Occipital lobe (tissue), 3 donors: Measurements from ENCODE around the gene LILRB1. TPM values are rescaled to one million over a fixed set of nuclear protein-coding genes. Genes with fewer than 3 reads are reported as not detected.
"Not testable (repeated sequence)": the region's sequence is repeated elsewhere in the genome, so short reads cannot be mapped to it uniquely, and the experiment has no call there.

ENCODE experiments used
- DNase-seq: peaks from one replicate; lab custom pipeline; 2025; lab: John Stamatoyannopoulos, UW
- small RNA-seq: library from RNA; depleted of rRNA; stranded (forward); fragments of <200 nt; gene quantifications from one replicate; pipeline ENCODE3, GENCODE V24; 2014
- total RNA-seq: library from RNA; depleted of rRNA; stranded (reverse); fragments of >200 nt; gene quantifications from one replicate; pipeline ENCODE4 v1.2.3, GENCODE V29; 2014

LILRB1 gene
- total RNA-seq, 1 donor from 2014 or later, result not detected

DNA sequence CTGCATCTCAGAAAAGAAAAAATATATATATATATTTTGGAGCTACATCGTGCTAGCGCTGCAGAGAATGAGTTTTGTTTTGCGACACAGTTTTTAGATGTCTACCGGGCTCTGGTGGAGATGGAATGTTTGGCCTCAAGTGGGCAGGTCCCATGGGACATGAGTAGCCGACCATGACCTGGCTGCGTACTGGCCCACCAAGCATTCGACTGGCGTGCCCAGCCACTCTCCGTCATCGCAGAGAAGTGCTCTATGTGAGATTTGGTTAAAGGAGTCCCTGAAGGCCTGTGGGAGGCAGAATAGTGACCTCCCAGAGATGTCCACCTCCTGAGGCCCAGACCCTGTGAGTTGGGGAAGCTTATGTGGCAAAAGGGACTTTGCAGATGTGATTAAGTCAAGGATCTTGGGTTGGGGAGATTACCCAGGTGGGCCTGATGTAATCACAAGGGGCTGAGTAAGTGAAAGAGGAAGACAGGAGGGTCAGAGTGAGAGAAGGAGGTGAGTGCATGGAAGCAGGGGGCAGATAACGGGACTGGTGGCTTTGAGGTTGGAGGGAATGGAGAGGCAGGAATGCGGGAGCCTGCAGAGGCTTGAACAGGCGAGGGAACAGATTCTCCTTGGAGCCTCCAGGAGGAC, 31.7 kb downstream of the LILRB1 start:
- DNase-seq, result no peak

DNA sequence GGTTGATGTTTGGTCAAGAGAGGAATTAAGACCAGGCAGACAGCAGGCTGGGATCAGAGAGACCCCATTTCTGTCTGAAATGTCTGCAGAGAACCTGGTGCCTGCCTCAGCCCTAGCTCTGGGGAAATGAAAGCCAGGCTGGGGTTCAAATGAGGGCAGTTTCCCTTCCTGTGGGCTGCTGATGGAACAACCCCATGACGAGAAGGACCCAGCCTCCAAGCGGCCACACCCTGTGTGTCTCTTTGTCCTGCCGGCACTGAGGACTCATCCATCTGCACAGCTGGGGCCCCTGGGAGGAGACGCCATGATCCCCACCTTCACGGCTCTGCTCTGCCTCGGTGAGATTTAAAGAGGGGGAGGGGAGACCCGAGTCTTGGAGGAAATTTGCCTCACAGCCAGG, 32.4 kb downstream of the LILRB1 start, which contains the start of gene LILRB4:
Gene LILRB4, plus strand, starts transcription at position 256 of the 400 bp plus-strand sequence. Its CDS starts 49 bp downstream, at position 305.
- no peak for DNase-seq

DNA sequence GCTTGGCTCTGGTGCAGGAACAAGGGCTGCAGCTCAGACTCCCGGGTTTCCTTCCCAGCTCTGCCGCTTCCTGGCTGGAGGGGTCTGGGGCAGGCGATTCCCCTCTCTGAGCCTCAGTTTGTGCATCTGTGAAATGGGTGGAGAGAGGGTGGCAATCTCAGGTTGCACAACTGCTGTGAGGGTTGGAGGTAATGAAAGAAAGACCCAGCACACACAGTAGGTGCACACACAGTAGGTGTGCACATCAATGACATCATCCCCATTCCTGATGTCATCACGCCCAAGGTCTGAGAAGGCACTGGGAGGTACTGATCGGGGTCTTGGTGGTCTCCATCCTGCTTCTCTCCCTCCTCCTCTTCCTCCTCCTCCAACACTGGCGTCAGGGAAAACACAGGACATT, 35.2 kb downstream of the LILRB1 start:
- no peak for DNase-seq

DNA sequence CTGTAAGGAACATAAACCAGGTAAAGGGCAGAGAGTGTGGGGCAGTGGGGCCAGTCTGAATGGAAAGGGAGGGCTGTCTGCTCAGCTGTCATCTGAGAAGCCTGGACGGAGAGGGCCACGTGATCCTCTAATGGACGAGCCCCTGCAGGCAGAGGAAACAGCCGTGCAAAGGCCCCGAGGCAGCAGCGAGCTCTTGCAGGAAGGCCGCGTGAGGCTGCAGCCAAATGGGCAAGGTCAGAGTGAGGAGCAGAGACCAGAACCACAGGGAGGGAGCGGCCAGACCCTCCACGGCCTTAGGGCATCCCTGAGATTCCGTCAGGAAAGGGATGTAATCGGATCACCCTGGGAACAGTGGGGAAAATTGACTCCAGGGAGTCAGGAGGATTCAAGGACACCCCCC, 36.9 kb downstream of the LILRB1 start:
- DNase-seq, result no peak

DNA sequence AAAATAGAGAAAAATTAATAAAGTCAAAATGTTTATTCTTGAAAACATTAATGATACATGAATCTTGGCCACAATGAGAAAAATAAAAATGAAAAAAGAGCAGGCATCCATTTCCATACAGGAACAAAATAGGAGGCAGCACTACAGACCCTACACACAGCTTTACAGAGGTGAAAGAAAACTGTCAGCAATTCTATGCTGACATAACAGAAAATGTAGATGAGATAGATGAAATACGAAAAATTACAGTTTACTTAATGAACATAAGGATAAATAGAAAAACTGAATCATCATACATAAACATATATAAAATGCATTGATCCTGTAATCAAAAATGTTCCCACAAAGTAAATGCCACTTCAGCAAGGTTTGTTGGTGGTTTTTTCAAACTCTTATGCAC, 38.1 kb downstream of the LILRB1 start:
- no peak for DNase-seq

DNA sequence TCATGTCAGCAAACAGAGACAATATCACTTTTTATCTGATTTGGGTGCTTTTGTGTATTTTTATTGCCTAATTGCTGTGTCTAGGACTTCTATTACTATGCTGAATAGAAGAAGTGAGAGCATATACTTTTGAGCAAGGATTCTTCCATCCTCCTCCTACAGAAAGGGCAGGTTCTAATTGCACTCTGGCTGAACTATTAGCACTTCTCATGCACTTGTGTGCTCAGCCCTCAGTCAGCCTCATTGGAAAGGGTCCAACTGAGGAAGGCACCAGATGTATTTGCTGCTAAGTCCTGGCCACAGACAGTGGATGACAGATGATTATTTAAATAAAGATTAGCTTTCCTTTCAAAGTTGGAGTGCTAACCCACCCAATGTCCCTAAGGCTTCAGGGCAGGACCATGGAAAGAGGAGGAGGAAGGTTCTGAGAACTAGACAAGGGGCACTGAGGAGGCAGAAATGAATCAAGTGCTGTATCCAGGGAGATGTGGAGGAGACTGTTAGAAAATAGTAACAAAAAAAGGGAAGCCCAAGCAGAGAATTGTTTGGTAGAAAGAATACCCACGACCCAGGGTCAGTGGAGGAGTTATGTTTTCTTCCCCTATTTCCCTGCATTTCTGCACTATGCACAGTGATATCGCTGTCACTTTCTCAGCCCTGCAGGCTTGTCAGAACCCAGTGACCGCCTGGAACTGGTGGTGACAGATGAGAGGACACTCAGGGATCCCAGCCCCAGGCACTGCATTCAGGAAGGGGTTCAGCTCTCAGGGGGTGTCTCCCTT, 40.5 kb downstream of the LILRB1 start:
- DNase-seq, result no peak

DNA sequence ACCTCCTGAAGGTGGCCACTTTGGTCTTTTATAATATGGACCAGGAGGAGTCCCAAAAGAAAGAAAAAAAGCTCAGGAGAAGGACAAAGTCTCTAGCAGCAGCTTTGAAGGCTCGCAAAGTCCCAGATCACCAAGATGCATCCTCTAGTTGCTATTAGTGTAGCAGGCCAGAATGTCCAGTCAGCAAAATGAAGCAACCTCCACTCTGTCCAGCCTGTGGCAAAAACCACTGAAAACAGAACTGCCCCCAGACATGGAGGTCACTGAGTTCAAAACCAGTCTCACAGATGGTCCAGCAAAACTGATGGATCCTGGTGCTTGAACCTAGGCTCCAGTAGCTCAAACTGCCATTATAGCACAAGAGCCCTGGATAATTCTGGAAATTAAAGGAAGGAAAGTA, 42.9 kb downstream of the LILRB1 start:
- DNase-seq, result no peak

DNA sequence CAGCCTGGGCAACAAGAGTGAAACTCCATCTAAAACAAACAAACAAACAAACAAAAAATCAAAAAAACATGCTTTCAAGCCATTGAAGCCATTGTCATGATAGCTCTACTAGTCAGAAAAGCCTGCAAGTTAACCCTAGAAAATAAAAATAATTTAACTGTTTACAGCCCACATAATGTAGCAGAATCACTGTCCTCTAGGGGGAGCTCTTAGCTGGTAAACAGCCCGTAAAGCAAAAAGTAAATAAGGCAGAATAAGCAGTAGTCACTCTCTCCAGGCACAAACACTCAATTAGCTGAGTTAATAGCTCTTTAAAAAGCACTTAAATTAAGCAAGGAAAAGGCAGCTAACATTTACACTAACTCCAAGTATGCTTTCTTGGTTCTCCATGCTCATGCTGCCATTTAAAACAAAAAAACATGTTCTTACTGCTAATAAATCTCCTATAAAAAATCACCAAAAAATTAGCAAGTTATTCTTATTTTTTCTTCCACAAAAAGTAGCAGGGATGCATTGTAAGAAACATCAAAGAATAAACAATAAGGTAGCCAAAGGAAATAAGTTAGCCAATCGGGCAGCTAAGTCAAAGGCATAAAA, 43.8 kb downstream of the LILRB1 start:
- DNase-seq, result no peak

DNA sequence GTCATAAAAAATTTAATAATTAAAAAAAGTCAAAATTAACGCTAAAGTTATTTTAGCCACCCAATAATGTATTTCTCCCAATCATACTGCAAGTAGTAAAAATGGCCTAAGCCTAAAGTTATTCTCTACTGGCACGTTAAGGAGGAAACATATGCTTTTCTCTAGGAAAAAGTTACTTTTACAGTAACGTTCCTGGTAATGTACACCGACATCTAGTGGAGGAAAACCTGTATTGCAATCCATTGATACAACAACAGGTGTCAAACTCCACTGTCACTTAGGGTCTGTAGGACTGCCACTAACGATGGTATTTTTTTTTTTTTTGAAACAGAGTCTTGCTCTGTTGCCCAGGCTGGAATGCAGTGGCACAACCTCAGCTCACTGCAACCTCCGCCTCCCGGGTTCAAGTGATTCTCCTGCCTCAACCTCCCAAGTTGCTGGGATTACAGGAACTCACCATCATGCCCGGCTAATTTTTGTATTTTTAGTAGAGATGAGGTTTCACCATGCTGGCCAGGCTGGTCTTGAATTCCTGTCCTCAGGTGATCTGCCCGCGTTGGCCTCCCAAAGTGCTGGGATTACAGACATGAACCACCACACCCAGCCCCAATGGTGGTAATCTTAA, 46.0 kb downstream of the LILRB1 start:
- not testable (repeated sequence) for DNase-seq

DNA sequence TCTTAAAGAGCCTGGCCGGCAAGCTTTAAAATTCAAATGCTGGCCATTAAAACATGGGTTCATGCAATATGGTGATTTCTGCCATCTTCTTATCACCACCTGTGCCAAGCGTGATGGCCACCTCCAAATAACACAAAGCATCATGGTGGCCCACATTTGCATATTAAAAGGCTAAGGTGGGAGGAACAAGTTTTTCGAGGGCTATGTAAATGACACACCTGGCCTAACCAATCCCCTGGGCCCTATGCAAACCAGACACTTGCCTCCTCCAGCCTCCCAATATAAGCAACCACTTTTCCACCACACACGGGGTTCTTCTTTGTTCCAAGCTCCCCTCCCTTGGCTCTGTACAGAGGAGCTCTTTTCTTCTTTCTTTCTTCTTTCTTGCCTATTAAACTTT, 46.9 kb downstream of the LILRB1 start:
- no peak for DNase-seq

DNA sequence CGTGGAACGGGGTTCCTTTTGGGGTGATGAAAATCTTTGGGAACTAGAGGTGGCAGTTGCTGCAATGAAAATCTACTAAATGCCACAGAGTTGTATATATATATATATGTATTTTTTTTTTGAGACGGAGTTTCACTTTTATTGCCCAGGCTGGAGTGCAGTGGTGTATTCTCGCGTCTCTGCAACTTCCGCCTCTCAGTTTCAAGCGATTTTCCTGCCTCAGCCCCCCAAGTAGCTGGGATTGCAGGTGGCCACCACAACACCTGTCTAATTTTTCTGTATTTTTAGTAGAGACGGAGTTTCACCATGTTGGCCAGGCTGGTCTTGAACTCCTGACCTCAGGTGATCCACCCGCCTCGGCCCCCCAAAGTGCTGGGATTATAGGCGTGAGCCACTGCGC, 51.3 kb downstream of the LILRB1 start:
- DNase-seq, result not testable (repeated sequence)

DNA sequence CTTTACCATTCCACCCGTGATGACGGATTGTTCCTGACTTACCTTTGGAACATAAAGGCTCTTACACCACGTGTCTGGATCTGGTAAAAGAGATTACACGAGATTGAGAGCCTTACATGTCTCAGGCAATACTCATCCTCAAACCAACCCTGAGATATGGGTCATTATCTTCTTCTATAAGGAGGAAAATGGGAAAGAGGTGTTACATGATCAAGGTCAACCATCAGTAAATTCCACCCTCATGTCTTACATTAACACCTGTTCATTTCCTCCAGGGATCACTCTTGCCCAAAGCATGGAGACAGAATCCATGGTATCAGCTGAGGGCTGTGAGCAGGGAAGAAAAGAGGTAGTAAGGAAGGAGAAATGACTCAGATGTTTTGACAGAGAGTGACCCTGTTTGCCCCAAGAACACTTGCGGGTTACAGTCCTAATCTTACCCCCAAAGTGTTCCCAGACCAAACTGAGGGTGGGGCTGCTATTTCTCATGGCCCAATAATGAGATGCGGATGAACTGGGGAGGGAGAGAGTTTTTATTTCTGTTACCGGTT, 52.1 kb downstream of the LILRB1 start:
- no peak for DNase-seq

DNA sequence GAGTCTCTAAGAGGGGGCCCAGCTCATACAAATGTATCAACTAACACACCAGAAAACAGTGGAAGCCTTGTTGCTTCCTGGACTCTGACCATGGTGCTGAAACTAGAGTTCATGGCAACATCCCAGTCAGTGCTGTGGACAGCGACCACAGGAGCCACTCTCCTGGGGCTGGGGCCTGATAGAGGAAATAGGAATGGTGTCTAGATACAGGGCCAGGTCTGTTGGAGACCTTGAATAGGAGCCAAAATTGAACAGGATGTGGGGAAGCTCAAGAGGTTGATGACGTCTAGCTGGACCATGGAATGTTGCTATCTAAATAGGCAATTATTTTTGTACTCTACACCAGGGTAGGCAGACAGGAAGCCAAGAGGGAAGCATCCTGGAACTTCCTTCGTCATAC, 54.2 kb downstream of the LILRB1 start:
- no peak for DNase-seq

Small RNA genes within 50 kb of the gene (small RNA-seq; reads per million reads assigned to genes)
- gene AC245036.3 (not detected), gene MIR8061 (not detected)

Other genes with a start within 250 kb of the LILRB1 start
- gene TTYH1, start 215.0 kb upstream of the LILRB1 start, total RNA-seq, result 74.7 TPM
- 14.5 TPM for gene LENG8, start 181.3 kb upstream of the LILRB1 start, total RNA-seq
- gene LENG9, start 166.7 kb upstream of the LILRB1 start, total RNA-seq, result 5.9 TPM
- 1.2 TPM for gene CDC42EP5, start 157.2 kb upstream of the LILRB1 start, total RNA-seq
- gene LAIR2, start 127.7 kb upstream of the LILRB1 start, total RNA-seq, result not detected
- gene LILRA2, start 56.7 kb upstream of the LILRB1 start, total RNA-seq, result 0.94 TPM
- 0.16 TPM for gene LILRA1, start 36.9 kb upstream of the LILRB1 start, total RNA-seq
- 1.6 TPM for gene LILRB4, start 32.5 kb downstream of the LILRB1 start, total RNA-seq
- not detected for gene KIR3DL3, start 94.0 kb downstream of the LILRB1 start, total RNA-seq
- gene KIR2DL3, start 108.0 kb downstream of the LILRB1 start, total RNA-seq, result not detected
- not detected for gene KIR2DL1, start 139.3 kb downstream of the LILRB1 start, total RNA-seq
- gene KIR2DL4, start 173.1 kb downstream of the LILRB1 start, total RNA-seq, result not detected
- not detected for gene KIR3DL1, start 186.0 kb downstream of the LILRB1 start, total RNA-seq
- gene KIR2DS4, start 202.2 kb downstream of the LILRB1 start, total RNA-seq, result not detected
- gene KIR3DL2, start 220.0 kb downstream of the LILRB1 start, total RNA-seq, result not detected
- gene FCAR, start 243.8 kb downstream of the LILRB1 start, total RNA-seq, result not detected